ENCODE results near the gene EIF2B5. TPM values are rescaled to one million over a fixed set of nuclear protein-coding genes. Genes with fewer than 3 reads are reported as not detected.
"Not testable (repeated sequence)": the region's sequence is repeated elsewhere in the genome, so short reads cannot be mapped to it uniquely, and the experiment has no call there.

Gene EIF2B5
- total and polyA plus RNA-seq, 12 donors = 19.1 to 56.1 (median 41.5) TPM

- Histone ChIP-seq H3K4me3 (peak overlapping the region; percentile 72 to 98 (median 84)), H3K27ac (peak overlapping the region in 4 of 5 donors; percentile 76 to 95 (median 88)), H3K27me3 (no peaks in the 10 kb centered on the region), H3K4me1 (replicated peaks in 1 of 2) (peaks cover 39 to 48% of the 10 kb centered on the region in 2 donors), H3K36me3 (replicated peaks in 1 of 2) (no peaks in the 10 kb centered on the region), H3K9me3 (replicated peaks in 1 of 3) (no peaks in the 10 kb centered on the region)
- WGBS, 4 donors = 0 to 2% (median 0%) methylated on average over 6 of the region's 6 CpGs; no CpG with 5 or more reads in 1 of the 4 donors
- TF ChIP-seq, protein P1, sequence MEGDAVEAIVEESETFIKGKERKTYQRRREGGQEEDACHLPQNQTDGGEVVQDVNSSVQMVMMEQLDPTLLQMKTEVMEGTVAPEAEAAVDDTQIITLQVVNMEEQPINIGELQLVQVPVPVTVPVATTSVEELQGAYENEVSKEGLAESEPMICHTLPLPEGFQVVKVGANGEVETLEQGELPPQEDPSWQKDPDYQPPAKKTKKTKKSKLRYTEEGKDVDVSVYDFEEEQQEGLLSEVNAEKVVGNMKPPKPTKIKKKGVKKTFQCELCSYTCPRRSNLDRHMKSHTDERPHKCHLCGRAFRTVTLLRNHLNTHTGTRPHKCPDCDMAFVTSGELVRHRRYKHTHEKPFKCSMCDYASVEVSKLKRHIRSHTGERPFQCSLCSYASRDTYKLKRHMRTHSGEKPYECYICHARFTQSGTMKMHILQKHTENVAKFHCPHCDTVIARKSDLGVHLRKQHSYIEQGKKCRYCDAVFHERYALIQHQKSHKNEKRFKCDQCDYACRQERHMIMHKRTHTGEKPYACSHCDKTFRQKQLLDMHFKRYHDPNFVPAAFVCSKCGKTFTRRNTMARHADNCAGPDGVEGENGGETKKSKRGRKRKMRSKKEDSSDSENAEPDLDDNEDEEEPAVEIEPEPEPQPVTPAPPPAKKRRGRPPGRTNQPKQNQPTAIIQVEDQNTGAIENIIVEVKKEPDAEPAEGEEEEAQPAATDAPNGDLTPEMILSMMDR (IDR thresholded peaks at IDR 0.05) = no peak
- TF ChIP-seq POLR2A (IDR thresholded peaks at IDR 0.05) = no peak
- DNase-seq = peak; percentile 50 to 73 (median 58)
- intact Hi-C loops (cut with DNase I) = no loop called here
Measured at GRCh38 chr3:184156522-184156955, 21.4 kb downstream of the EIF2B5 start.

GRCh38 chr3:184157206-184157605 lies 22.0 kb downstream of the EIF2B5 start:
- no peaks in the 10 kb centered on the region for H3K36me3 ChIP-seq (replicated peaks in 1 of 2)
- peak overlapping the region in 4 of 5 donors; percentile 76 to 95 (median 88) for H3K27ac ChIP-seq
- DNase-seq = no peak
- H3K27me3 ChIP-seq = no peaks in the 10 kb centered on the region
- peaks cover 46 to 54% of the 10 kb centered on the region in 2 donors for H3K4me1 ChIP-seq (replicated peaks in 1 of 2)
- H3K9me3 ChIP-seq (replicated peaks in 1 of 3) = no peaks in the 10 kb centered on the region
- TF ChIP-seq, protein P1 (IDR thresholded peaks at IDR 0.05) = no peak
- TF ChIP-seq POLR2A (IDR thresholded peaks at IDR 0.05) = no peak
- peak overlapping the region in 3 of 4 donors; percentile 72 to 98 (median 78) for H3K4me3 ChIP-seq
- intact Hi-C loops (cut with DNase I) = no loop called here

- Histone ChIP-seq H3K4me3 (no peak overlapping the region), H3K9me3 (replicated peaks in 1 of 3) (no peaks in the 10 kb centered on the region), H3K36me3 (replicated peaks in 1 of 2) (peaks cover 0 to 8% of the 10 kb centered on the region in 2 donors), H3K4me1 (replicated peaks in 1 of 2) (peaks cover 46 to 54% of the 10 kb centered on the region in 2 donors), H3K27me3 (no peaks in the 10 kb centered on the region), H3K27ac (peak overlapping the region in 3 of 5 donors; percentile 30 to 87 (median 71))
- TF ChIP-seq, protein P1 (IDR thresholded peaks at IDR 0.05) = no peak
- no peak for TF ChIP-seq POLR2A (IDR thresholded peaks at IDR 0.05)
- DNase-seq = no peak
- 23 to 31% (median 27%) methylated on average over 4 of the region's 4 CpGs for WGBS, 4 donors
- intact Hi-C loops (cut with DNase I) = no loop called here
Measured at GRCh38 chr3:184158404-184158803, 23.2 kb downstream of the EIF2B5 start.

DNA sequence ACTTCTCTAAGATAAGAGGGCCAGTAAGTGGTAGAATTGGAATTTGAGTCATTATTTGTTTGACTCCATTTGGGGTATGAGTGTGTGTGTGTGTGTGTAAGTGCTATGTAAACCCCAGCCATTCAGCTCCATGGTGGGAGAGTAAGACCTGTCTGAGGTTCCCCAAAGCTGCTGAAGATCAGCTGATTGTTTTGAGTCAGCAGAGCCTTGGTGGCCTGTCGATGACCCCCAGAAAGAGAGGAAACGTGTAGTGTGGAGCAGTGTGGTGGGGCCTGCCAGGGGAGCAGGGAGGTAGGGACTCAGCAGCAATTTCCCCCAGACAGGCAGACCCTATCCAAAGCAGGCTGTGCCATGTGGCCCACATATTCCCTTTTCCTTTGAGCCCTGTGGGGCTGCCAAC lies 25.3 kb downstream of the EIF2B5 start:
- peaks cover 41 to 54% of the 10 kb centered on the region in 2 donors for H3K4me1 ChIP-seq (replicated peaks in 1 of 2)
- DNase-seq = no peak
- H3K27ac ChIP-seq = peak overlapping the region in 3 of 5 donors; percentile 48 to 87 (median 82)
- H3K36me3 ChIP-seq (replicated peaks in 1 of 2) = peaks cover 0 to 28% of the 10 kb centered on the region in 2 donors
- H3K9me3 ChIP-seq (replicated peaks in 1 of 3) = no peaks in the 10 kb centered on the region
- TF ChIP-seq, protein P1 (IDR thresholded peaks at IDR 0.05) = no peak
- no peak for TF ChIP-seq POLR2A (IDR thresholded peaks at IDR 0.05)
- H3K4me3 ChIP-seq = no peak overlapping the region
- WGBS, 4 donors = 17 to 30% (median 19%) methylated on average over 2 of the region's 2 CpGs
- intact Hi-C loops (cut with DNase I) = no loop called here
- no peaks in the 10 kb centered on the region for H3K27me3 ChIP-seq

DNA sequence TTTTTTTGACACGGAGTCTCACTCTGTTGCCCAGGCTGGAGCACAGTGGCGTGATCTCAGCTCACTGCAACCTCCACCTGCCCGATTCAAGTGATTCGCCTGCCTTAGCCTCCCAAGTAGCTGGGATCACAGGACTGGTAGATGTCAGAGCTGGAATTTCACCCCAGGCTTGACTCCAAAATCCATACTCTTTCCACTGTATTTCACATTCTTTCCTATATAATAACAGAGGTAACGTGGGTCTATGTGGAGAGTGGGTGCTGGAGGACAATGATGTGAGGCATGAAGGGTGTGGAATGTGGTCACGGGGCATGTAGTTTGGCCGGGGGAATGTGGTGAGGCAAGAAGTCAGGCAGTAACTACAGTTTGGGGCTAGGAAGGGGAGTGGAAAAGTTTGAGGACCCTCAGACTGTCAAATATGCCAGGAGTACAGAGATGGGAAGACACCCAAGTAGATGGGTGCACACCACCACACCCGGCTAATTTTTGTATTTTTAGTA lies 27.5 kb downstream of the EIF2B5 start:
- H3K36me3 ChIP-seq (replicated peaks in 1 of 2) = peaks cover 0 to 50% of the 10 kb centered on the region in 2 donors
- H3K27me3 ChIP-seq; H3K9me3 ChIP-seq (replicated peaks in 1 of 3); H3K27ac ChIP-seq; DNase-seq; H3K4me3 ChIP-seq; intact Hi-C loops (cut with DNase I): not testable (repeated sequence)
- 71 to 86% (median 77%) methylated on average over 7 to 8 of the region's 8 CpGs for WGBS, 4 donors
- H3K4me1 ChIP-seq (replicated peaks in 1 of 2) = peaks cover 34 to 45% of the 10 kb centered on the region in 2 donors

Measured in adrenal gland (tissue), 12 donors.